K562 (cell line): ENCODE data around the gene ADK. TPM values are rescaled to one million over a fixed set of nuclear protein-coding genes. Genes with fewer than 3 reads are reported as not detected.

Experiments
- BRD9 ChIP-seq: fragments of 450-650 bp; IDR thresholded peaks from 2 replicates; pipeline ENCODE4 v1.6.1; 2018; ENCODE audit warnings: low read depth; ENCODE audit not compliant: partially characterized antibody
- ELK1 ChIP-seq: sonication (generic); formaldehyde crosslinking; IDR thresholded peaks from 2 replicates; pipeline ENCODE4 v1.8.1; 2022; ENCODE audit warnings: missing genetic modification reagents
- EP300 ChIP-seq: IDR thresholded peaks from 2 replicates; pipeline ENCODE4 v1.6.1; 2012; ENCODE audit warnings: low read length, improper control_type of control experiment
- HBP1 ChIP-seq: fragments of 450-650 bp; formaldehyde crosslinking; IDR thresholded peaks from 2 replicates; pipeline ENCODE4 v1.4.0; 2022; ENCODE audit warnings: missing genetic modification characterization
- RAD51 ChIP-seq: fragments of 450-650 bp; IDR thresholded peaks from 2 replicates; pipeline ENCODE4 v1.7.1; 2016; ENCODE audit warnings: low read depth, mild to moderate bottlenecking, borderline replicate concordance
- SAFB2 ChIP-seq: fragments of 200-400 bp; formaldehyde crosslinking; IDR thresholded peaks from 2 replicates; pipeline ENCODE4 v1.6.1; 2018; ENCODE audit warnings: borderline replicate concordance, low read length, low read depth, moderate library complexity; ENCODE audit not compliant: severe bottlenecking
- TAL1 ChIP-seq: fragments of 450-650 bp; IDR thresholded peaks from 2 replicates; pipeline ENCODE4 v1.6.1; 2016; ENCODE audit warnings: mild to moderate bottlenecking
- THAP7 ChIP-seq: fragments of 250-450 bp; sonication (Bioruptor Pico); IDR thresholded peaks from 2 replicates; pipeline ENCODE4 v1.5.0; 2021
- YY1 ChIP-seq, 3 experiments: IDR thresholded peaks; 2 replicates each; pipeline ENCODE4 v1.6.1; 2011; ENCODE audit warnings: low read length in 2 of 3, mild to moderate bottlenecking in 2 of 3, moderate library complexity in 2 of 3, borderline replicate concordance in 1 of 3, control low read depth in 1 of 3, low read depth in 1 of 3; ENCODE audit not compliant: insufficient read depth in 3 of 3, insufficient replicate concordance in 2 of 3, control insufficient read depth in 1 of 3, insufficient read length in 1 of 3; ENCODE audit errors: extremely low read depth in 1 of 3
- ZNF280B ChIP-seq: fragments of 250-450 bp; sonication (Bioruptor Pico); IDR thresholded peaks from 2 replicates; pipeline ENCODE4 v1.5.1; 2021; ENCODE audit warnings: mild to moderate bottlenecking
- ZNF592 ChIP-seq: fragments of 450-650 bp; IDR thresholded peaks from 2 replicates; pipeline ENCODE4 v1.6.1; 2017; ENCODE audit warnings: antibody characterized with exemption, mild to moderate bottlenecking
- polyA plus RNA-seq, 8 experiments: library from polyadenylated mRNA; depleted of rRNA in 4 of 8; stranded (reverse) in 5 of 8; unstranded in 3 of 8; fragments of >200 nt; fragmentation: Nextera tagmentation in 2 of 8; fragmentation: Illumina TruSeq in 1 of 8; extraction: Ambion mirVana in 2 of 8; extraction: Trizol in 1 of 8; gene quantifications; 2 replicates each; pipeline versions ENCODE4 v1.2.1 to v1.2.3, GENCODE V29; 2011 to 2014; ENCODE audit warnings: inconsistent platforms in 1 of 8, missing spikeins in 1 of 8
- total RNA-seq, 7 experiments: library from RNA; depleted of rRNA in 6 of 7; stranded (reverse); fragments of >200 nt in 6 of 7; fragmentation: Illumina TruSeq in 2 of 7; extraction: Trizol in 2 of 7; gene quantifications; 2 replicates each; pipeline versions ENCODE4 v1.2.1 to v1.2.3, GENCODE V29; 2011 to 2021; ENCODE audit warnings: low replicate concordance in 1 of 7
- TF ChIP-seq, protein P1 (sequence below): fragments of 250-450 bp; sonication (Bioruptor Pico); IDR thresholded peaks from 2 replicates; pipeline ENCODE4 v1.8.0; 2021; ENCODE audit warnings: moderate library complexity, mild to moderate bottlenecking, inconsistent platforms

The ADK gene
- total and polyA plus RNA-seq, 9 of the 15 experiments (the other 6 are each of a cell fraction or from before 2014, with no cell fraction given), result 54.2 to 97.8 (median 73.6) TPM

GRCh38 chr10:74179111-74179710, 28.2 kb downstream of the ADK start (continued):
- TF ChIP-seq BRD9 (no peak), YY1 (IDR thresholded peaks at IDR 0.05; ENCODE audit: borderline replicate concordance in 1 of 3, control insufficient read depth in 1 of 3, extremely low read depth in 1 of 3, insufficient read depth in 3 of 3, insufficient read length in 1 of 3, insufficient replicate concordance in 2 of 3, low read depth in 1 of 3, low read length in 2 of 3) (peak in 1 of 3 experiments; percentile 73), EP300 (no peak), ELK1 (CRISPR knock-in tag) (no peak), TAL1 (no peak), ZNF592 (peak; percentile 100), RAD51 (no peak), HBP1 (CRISPR knock-in tag) (0 out of 2 replicates have a peak, but pooled peaks have one; percentile 82), ZNF280B (CRISPR knock-in tag) (0 out of 2 replicates have a peak, but pooled peaks have one; percentile 44), THAP7 (CRISPR knock-in tag) (no peak), SAFB2 (no peak)
- TF ChIP-seq, protein P1, sequence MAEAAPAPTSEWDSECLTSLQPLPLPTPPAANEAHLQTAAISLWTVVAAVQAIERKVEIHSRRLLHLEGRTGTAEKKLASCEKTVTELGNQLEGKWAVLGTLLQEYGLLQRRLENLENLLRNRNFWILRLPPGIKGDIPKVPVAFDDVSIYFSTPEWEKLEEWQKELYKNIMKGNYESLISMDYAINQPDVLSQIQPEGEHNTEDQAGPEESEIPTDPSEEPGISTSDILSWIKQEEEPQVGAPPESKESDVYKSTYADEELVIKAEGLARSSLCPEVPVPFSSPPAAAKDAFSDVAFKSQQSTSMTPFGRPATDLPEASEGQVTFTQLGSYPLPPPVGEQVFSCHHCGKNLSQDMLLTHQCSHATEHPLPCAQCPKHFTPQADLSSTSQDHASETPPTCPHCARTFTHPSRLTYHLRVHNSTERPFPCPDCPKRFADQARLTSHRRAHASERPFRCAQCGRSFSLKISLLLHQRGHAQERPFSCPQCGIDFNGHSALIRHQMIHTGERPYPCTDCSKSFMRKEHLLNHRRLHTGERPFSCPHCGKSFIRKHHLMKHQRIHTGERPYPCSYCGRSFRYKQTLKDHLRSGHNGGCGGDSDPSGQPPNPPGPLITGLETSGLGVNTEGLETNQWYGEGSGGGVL (CRISPR knock-in tag), result peak; percentile 77; the same call in 1 of the 2 replicates
